ENCODE data around the gene ENOX2. TPM values are rescaled to one million over a fixed set of nuclear protein-coding genes. Genes with fewer than 3 reads are reported as not detected.

ENOX2 gene
- total RNA-seq, 4 donors from 2014 or later: 9.3 to 20.7 (median 15.4) TPM

- no peaks in the 10 kb centered on the region for H3K27me3 ChIP-seq
- no peak for TF ChIP-seq POLR2A (IDR thresholded peaks at IDR 0.05)
- TF ChIP-seq CTCF (IDR thresholded peaks at IDR 0.05): no peak
- no peak for TF ChIP-seq POLR2AphosphoS5 (IDR thresholded peaks at IDR 0.05)
- TF ChIP-seq EP300 (IDR thresholded peaks at IDR 0.05): no peak
- H3K4me3 ChIP-seq: no peak overlapping the region
- 55 to 60% methylated on average over 1 to 2 of the region's 2 CpGs for WGBS, 2 donors (ENCODE audit: low coverage in 1 of 2)
- H3K4me1 ChIP-seq: no peaks in the 10 kb centered on the region
- no peaks in the 10 kb centered on the region for H3K9me3 ChIP-seq
- no peak overlapping the region for H3K27ac ChIP-seq
- no peaks in the 10 kb centered on the region for H3K36me3 ChIP-seq
- no peak for ATAC-seq
These were observed 6.6 kb upstream of the ENOX2 start for GRCh38 chrX:130909469-130910136.

GRCh38 chrX:130906776-130907175 lies 3.8 kb upstream of the ENOX2 start:
- H3K4me1 ChIP-seq: peaks cover 0 to 4% (median 0%) of the 10 kb centered on the region in 3 donors
- TF ChIP-seq POLR2AphosphoS5 (IDR thresholded peaks at IDR 0.05) (no peak), EP300 (IDR thresholded peaks at IDR 0.05) (no peak), CTCF (IDR thresholded peaks at IDR 0.05) (no peak), POLR2A (IDR thresholded peaks at IDR 0.05) (no peak)
- H3K36me3 ChIP-seq: no peaks in the 10 kb centered on the region
- no peaks in the 10 kb centered on the region for H3K27me3 ChIP-seq
- no peak overlapping the region for H3K4me3 ChIP-seq
- no peak for ATAC-seq
- WGBS, 2 donors (ENCODE audit: low coverage in 1 of 2): 40 to 53% methylated on average over 1 of the region's 1 CpG
- H3K27ac ChIP-seq: no peak overlapping the region
- no peaks in the 10 kb centered on the region for H3K9me3 ChIP-seq

- peak overlapping the region; percentile 59 to 88 (median 85) for H3K27ac ChIP-seq
These were observed 595 bp downstream of the ENOX2 start for GRCh38 chrX:130902446-130902782.

GRCh38 chrX:130896802-130897501 lies 6.1 kb downstream of the ENOX2 start:
- no peak for ATAC-seq
- Histone ChIP-seq H3K27ac (no peak overlapping the region), H3K36me3 (no peaks in the 10 kb centered on the region), H3K4me1 (peaks cover 0 to 23% (median 0%) of the 10 kb centered on the region in 3 donors), H3K27me3 (no peaks in the 10 kb centered on the region), H3K4me3 (no peak overlapping the region), H3K9me3 (no peaks in the 10 kb centered on the region)
- WGBS, 2 donors (ENCODE audit: low coverage in 1 of 2): 57 to 78% methylated on average over 7 to 9 of the region's 9 CpGs
- TF ChIP-seq POLR2A (IDR thresholded peaks at IDR 0.05) (no peak), EP300 (IDR thresholded peaks at IDR 0.05) (no peak), CTCF (IDR thresholded peaks at IDR 0.05) (no peak), POLR2AphosphoS5 (IDR thresholded peaks at IDR 0.05) (no peak)

More at GRCh38 chrX:130902446-130902782, 595 bp downstream of the ENOX2 start:
- ATAC-seq: no peak
- H3K9me3 ChIP-seq: no peaks in the 10 kb centered on the region
- peak overlapping the region; percentile 68 to 97 for H3K4me3 ChIP-seq
- no peaks in the 10 kb centered on the region for H3K27me3 ChIP-seq
- no peaks in the 10 kb centered on the region for H3K36me3 ChIP-seq
- TF ChIP-seq EP300 (IDR thresholded peaks at IDR 0.05) (no peak), CTCF (IDR thresholded peaks at IDR 0.05) (no peak), POLR2A (IDR thresholded peaks at IDR 0.05) (no peak), POLR2AphosphoS5 (IDR thresholded peaks at IDR 0.05) (no peak)
- 0 to 8% methylated on average over 3 to 8 of the region's 11 CpGs for WGBS, 2 donors (ENCODE audit: low coverage in 1 of 2)
- H3K4me1 ChIP-seq: peaks cover 0 to 6% (median 0%) of the 10 kb centered on the region in 3 donors

- H3K27ac ChIP-seq: peak overlapping the region in 2 of 4 donors; percentile 10 to 32
- 27 to 36% methylated on average over 1 of the region's 1 CpG for WGBS, 2 donors (ENCODE audit: low coverage in 1 of 2)
- no peak for ATAC-seq
These were observed 7.0 kb downstream of the ENOX2 start for GRCh38 chrX:130896026-130896425.

More at GRCh38 chrX:130896026-130896425, 7.0 kb downstream of the ENOX2 start:
- H3K4me3 ChIP-seq: no peak overlapping the region
- TF ChIP-seq POLR2A (IDR thresholded peaks at IDR 0.05): no peak
- TF ChIP-seq EP300 (IDR thresholded peaks at IDR 0.05): no peak
- TF ChIP-seq CTCF (IDR thresholded peaks at IDR 0.05): no peak
- TF ChIP-seq POLR2AphosphoS5 (IDR thresholded peaks at IDR 0.05): no peak
- H3K27me3 ChIP-seq: no peaks in the 10 kb centered on the region
- no peaks in the 10 kb centered on the region for H3K36me3 ChIP-seq
- H3K4me1 ChIP-seq: peaks cover 0 to 18% (median 0%) of the 10 kb centered on the region in 3 donors
- H3K9me3 ChIP-seq: no peaks in the 10 kb centered on the region

Measured in gastroesophageal sphincter (tissue), 4 donors.